Measurements from ENCODE around the gene BRD7.

BRD7 gene

DNA sequence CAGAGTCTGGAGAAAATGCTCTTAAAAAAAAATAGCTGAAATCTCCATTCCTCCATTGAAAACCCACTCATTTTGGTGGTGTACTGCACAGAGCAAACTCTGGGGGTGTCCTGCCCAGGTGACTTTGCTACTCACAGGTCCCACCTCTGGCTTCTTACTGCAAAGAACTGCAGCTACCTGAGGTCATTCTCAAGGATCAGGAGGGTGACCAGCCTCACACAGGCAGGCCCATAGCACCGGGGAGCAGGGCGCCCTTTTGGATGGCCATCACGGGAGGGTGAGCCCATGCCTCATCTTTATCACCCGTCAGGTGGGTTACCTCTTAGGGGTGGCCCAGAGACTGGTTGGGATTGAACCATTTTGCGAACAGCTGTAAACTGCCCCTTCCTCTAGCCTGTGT is 32.6 kb upstream of the BRD7 start (continued):
- no peak for TF ChIP-seq ZNF354C (tag by site-specific recombination; IDR thresholded peaks at IDR 0.05; ENCODE audit: borderline replicate concordance, low read depth)
- TF ChIP-seq, protein P1, sequence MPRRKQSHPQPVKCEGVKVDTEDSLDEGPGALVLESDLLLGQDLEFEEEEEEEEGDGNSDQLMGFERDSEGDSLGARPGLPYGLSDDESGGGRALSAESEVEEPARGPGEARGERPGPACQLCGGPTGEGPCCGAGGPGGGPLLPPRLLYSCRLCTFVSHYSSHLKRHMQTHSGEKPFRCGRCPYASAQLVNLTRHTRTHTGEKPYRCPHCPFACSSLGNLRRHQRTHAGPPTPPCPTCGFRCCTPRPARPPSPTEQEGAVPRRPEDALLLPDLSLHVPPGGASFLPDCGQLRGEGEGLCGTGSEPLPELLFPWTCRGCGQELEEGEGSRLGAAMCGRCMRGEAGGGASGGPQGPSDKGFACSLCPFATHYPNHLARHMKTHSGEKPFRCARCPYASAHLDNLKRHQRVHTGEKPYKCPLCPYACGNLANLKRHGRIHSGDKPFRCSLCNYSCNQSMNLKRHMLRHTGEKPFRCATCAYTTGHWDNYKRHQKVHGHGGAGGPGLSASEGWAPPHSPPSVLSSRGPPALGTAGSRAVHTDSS (tag by site-specific recombination; IDR thresholded peaks at IDR 0.05): no peak
- TF ChIP-seq ZFP3 (tag by site-specific recombination; IDR thresholded peaks at IDR 0.05; ENCODE audit: low read depth): no peak
- no peak for TF ChIP-seq ZNF621 (tag by site-specific recombination; IDR thresholded peaks at IDR 0.05)
- no peak for TF ChIP-seq ZNF133 (tag by site-specific recombination; IDR thresholded peaks at IDR 0.05)

DNA sequence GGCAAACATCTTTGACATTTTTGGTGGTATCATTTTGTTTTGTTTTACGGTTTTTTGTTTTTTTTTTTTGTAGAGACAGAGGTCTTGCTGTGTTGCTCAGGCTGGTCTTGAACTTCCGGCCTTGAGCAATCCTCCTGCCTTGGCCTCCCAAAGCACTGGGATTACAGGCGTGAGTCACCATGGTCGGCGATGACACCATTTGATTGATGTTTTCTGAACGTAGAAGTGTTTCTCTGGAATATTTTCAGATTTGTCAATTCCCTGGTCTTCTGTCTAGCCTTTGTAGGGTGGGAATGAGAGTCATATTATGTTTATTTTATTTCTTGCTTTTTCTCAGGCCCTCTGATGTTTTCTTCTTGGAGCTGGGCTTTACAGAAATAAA is 32.2 kb upstream of the BRD7 start:
- no peaks in the 10 kb centered on the region for H3K4me1 ChIP-seq (ENCODE audit: control insufficient read depth, insufficient read depth, low read length)
- no peaks in the 10 kb centered on the region for H3K9me3 ChIP-seq (ENCODE audit: control insufficient read depth, insufficient read depth, low read depth, low read length)
- TF ChIP-seq ZNF155 (tag by site-specific recombination; IDR thresholded peaks at IDR 0.05) (no peak), ZNF132 (tag by site-specific recombination; IDR thresholded peaks at IDR 0.05; ENCODE audit: borderline replicate concordance) (no peak)
- TF ChIP-seq, protein P2, sequence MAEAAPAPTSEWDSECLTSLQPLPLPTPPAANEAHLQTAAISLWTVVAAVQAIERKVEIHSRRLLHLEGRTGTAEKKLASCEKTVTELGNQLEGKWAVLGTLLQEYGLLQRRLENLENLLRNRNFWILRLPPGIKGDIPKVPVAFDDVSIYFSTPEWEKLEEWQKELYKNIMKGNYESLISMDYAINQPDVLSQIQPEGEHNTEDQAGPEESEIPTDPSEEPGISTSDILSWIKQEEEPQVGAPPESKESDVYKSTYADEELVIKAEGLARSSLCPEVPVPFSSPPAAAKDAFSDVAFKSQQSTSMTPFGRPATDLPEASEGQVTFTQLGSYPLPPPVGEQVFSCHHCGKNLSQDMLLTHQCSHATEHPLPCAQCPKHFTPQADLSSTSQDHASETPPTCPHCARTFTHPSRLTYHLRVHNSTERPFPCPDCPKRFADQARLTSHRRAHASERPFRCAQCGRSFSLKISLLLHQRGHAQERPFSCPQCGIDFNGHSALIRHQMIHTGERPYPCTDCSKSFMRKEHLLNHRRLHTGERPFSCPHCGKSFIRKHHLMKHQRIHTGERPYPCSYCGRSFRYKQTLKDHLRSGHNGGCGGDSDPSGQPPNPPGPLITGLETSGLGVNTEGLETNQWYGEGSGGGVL (tag by site-specific recombination; IDR thresholded peaks at IDR 0.05): no peak
- TF ChIP-seq, protein P3, sequence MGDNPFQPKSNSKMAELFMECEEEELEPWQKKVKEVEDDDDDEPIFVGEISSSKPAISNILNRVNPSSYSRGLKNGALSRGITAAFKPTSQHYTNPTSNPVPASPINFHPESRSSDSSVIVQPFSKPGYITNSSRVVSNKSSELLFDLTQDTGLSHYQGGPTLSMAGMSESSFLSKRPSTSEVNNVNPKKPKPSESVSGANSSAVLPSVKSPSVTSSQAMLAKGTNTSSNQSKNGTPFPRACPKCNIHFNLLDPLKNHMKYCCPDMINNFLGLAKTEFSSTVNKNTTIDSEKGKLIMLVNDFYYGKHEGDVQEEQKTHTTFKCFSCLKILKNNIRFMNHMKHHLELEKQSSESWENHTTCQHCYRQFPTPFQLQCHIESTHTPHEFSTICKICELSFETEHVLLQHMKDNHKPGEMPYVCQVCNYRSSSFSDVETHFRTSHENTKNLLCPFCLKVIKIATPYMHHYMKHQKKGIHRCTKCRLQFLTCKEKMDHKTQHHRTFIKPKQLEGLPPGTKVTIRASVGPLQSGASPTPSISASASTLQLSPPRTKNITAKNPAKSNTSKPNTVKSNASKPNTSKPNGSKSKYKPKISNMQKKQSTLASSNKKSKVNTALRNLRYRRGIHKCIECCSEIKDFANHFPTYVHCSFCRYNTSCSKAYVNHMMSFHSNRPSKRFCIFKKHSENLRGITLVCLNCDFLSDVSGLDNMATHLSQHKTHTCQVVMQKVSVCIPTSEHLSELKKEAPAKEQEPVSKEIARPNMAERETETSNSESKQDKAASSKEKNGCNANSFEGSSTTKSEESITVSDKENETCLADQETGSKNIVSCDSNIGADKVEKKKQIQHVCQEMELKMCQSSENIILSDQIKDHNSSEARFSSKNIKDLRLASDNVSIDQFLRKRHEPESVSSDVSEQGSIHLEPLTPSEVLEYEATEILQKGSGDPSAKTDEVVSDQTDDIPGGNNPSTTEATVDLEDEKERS (tag by site-specific recombination; IDR thresholded peaks at IDR 0.05): no peak
- POLR2A ChIA-PET: no interaction called here
- H3K36me3 ChIP-seq (ENCODE audit: control insufficient read depth in 2 of 2, insufficient read depth in 1 of 2, low read length in 2 of 2): no peaks in the 10 kb centered on the region
- no peak overlapping the region for H3K27ac ChIP-seq (ENCODE audit: extremely low read depth, low read depth, low read length)
- no peak overlapping the region for H3K4me3 ChIP-seq (ENCODE audit: low read depth, low read length)
- CTCF ChIA-PET: interaction anchor here (0.7 kb wide), 1 partner anchor 46 kb away, joined by 4 read pairs; no protein-coding TSS in a partner anchor

GRCh38 chr16:50400312-50400966 is 31.7 kb upstream of the BRD7 start:
- CTCF ChIA-PET: no interaction called here
- Histone ChIP-seq H3K27ac (ENCODE audit: extremely low read depth, low read depth, low read length) (no peak overlapping the region), H3K4me3 (ENCODE audit: low read depth, low read length) (no peak overlapping the region), H3K36me3 (ENCODE audit: control insufficient read depth in 2 of 2, insufficient read depth in 1 of 2, low read length in 2 of 2) (no peaks in the 10 kb centered on the region), H3K4me1 (ENCODE audit: control insufficient read depth, insufficient read depth, low read length) (no peaks in the 10 kb centered on the region), H3K9me3 (ENCODE audit: control insufficient read depth, insufficient read depth, low read depth, low read length) (no peaks in the 10 kb centered on the region)
- POLR2A ChIA-PET: no interaction called here
- TF ChIP-seq ZXDB (tag by site-specific recombination; IDR thresholded peaks at IDR 0.05): no peak
- TF ChIP-seq, protein P4, sequence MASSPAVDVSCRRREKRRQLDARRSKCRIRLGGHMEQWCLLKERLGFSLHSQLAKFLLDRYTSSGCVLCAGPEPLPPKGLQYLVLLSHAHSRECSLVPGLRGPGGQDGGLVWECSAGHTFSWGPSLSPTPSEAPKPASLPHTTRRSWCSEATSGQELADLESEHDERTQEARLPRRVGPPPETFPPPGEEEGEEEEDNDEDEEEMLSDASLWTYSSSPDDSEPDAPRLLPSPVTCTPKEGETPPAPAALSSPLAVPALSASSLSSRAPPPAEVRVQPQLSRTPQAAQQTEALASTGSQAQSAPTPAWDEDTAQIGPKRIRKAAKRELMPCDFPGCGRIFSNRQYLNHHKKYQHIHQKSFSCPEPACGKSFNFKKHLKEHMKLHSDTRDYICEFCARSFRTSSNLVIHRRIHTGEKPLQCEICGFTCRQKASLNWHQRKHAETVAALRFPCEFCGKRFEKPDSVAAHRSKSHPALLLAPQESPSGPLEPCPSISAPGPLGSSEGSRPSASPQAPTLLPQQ (tag by site-specific recombination; IDR thresholded peaks at IDR 0.05): no peak
- TF ChIP-seq ZNF2 (tag by site-specific recombination; IDR thresholded peaks at IDR 0.05): no peak
- TF ChIP-seq ZNF16 (tag by site-specific recombination; IDR thresholded peaks at IDR 0.05; ENCODE audit: low read depth): no peak
- no peak for TF ChIP-seq ZNF10 (tag by site-specific recombination; IDR thresholded peaks at IDR 0.05)
- no peak for TF ChIP-seq ZNF626 (tag by site-specific recombination; IDR thresholded peaks at IDR 0.05)
- TF ChIP-seq ZBTB11 (tag by site-specific recombination; conservative IDR thresholded peaks at IDR 0.05; ENCODE audit: low read depth): no peak
- no peak for TF ChIP-seq MYNN (tag by site-specific recombination; IDR thresholded peaks at IDR 0.05; ENCODE audit: borderline replicate concordance)
- TF ChIP-seq ZNF473 (tag by site-specific recombination; IDR thresholded peaks at IDR 0.05): no peak
- TF ChIP-seq SCRT2 (tag by site-specific recombination; IDR thresholded peaks at IDR 0.05): no peak

All from HEK293 (cell line).